NB4 (cell line): ENCODE results near the gene PDLIM5.

Source experiments
- POLR2A ChIP-seq: IDR thresholded peaks from 2 replicates; pipeline ENCODE4 v1.6.1; 2011; ENCODE audit warnings: mild to moderate bottlenecking; ENCODE audit not compliant: insufficient read length; ENCODE audit errors: extremely low read depth
- TF ChIP-seq, protein P1 (sequence below): IDR thresholded peaks from one replicate; pipeline ENCODE4 v1.5.1; 2012; ENCODE audit warnings: low read depth, low read length

DNA sequence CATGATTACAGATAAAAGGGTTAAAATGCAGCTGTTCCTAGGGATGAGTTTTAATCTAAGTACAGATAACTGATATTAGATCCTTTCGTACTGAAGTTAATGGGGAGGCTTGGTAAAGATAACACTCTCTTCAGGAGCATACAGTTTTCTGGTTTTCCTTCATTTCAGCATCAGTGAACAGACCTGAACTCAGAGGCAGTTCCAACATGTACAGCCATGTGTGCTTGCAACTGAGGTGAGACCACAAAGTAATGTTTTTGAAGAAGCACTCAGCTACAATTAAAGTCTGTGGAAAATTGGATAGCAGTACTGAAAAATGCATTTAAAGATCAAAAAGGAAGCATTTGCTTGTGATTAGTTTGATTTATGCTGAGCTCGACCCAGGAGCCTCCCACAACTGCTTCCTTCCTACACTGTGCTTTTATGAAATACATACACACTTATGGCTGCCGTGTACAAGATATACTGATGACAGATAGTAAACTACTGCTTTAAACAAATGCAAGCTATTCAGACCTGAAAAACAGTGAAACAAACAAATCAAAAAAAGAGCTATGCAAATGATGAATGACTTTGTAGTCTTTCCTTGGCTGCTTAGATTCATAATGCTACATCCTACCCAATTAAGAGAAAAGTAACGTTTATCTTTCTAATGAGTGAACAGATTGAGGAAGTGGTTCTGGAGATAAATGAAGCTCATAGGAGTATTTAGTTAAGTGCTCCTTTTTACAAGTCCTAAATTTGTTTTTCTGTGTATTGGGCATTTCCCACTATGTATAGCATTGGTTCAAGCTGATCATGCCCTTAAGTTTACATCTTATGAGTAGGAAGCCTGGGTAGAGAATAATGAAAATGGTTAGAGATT, 68.4 kb downstream of the PDLIM5 start:
- TF ChIP-seq, protein P1, sequence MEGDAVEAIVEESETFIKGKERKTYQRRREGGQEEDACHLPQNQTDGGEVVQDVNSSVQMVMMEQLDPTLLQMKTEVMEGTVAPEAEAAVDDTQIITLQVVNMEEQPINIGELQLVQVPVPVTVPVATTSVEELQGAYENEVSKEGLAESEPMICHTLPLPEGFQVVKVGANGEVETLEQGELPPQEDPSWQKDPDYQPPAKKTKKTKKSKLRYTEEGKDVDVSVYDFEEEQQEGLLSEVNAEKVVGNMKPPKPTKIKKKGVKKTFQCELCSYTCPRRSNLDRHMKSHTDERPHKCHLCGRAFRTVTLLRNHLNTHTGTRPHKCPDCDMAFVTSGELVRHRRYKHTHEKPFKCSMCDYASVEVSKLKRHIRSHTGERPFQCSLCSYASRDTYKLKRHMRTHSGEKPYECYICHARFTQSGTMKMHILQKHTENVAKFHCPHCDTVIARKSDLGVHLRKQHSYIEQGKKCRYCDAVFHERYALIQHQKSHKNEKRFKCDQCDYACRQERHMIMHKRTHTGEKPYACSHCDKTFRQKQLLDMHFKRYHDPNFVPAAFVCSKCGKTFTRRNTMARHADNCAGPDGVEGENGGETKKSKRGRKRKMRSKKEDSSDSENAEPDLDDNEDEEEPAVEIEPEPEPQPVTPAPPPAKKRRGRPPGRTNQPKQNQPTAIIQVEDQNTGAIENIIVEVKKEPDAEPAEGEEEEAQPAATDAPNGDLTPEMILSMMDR, result no peak
- no peak for TF ChIP-seq POLR2A
